ENCODE data around the gene ZBTB20. TPM values are rescaled to one million over a fixed set of nuclear protein-coding genes. Genes with fewer than 3 reads are reported as not detected.

The ZBTB20 gene
- polyA plus RNA-seq, 1 of the 3 experiments (the other 2 are of a cell fraction): 0.43 TPM

DNA sequence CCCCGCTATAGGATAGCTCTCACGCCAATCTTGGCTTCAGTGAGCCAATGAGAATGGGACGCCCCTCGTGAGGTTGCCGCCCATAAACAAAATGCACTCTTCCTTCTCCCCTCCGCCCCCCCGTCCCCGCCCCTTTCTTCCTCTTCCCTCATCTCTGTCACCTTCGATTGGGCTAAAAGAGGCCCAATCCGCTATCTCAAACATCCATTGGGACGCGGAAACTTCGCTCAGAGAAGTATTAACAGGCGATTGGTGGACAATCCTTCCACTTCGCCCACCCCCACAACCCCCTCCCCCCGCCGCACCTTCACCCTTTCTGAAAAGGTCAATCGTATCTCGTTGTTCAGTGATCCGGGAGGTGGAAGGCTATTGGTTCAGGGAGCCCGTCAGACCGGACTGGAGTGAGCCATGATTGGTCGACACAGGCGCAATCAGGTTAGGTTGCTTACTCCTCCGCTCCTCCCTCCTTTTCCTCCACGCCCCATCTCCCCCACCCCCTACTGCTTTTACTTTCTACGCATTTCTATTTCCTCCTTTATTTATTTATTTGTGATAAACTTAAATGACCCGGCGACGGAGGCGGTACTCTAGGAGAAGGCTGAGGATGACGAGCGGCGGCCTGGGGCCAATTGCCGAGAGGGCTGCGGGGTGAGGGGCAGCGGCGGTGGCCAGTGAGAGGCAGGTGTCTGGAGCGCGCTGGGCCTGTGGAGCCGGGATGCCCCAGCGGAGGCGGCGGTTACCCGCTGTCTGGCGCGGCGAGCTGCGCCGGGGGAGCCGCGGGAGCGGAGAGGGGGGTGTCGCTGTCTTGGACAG lies 447 bp upstream of the ZBTB20 start (continued):
- TF ChIP-seq, protein P1, sequence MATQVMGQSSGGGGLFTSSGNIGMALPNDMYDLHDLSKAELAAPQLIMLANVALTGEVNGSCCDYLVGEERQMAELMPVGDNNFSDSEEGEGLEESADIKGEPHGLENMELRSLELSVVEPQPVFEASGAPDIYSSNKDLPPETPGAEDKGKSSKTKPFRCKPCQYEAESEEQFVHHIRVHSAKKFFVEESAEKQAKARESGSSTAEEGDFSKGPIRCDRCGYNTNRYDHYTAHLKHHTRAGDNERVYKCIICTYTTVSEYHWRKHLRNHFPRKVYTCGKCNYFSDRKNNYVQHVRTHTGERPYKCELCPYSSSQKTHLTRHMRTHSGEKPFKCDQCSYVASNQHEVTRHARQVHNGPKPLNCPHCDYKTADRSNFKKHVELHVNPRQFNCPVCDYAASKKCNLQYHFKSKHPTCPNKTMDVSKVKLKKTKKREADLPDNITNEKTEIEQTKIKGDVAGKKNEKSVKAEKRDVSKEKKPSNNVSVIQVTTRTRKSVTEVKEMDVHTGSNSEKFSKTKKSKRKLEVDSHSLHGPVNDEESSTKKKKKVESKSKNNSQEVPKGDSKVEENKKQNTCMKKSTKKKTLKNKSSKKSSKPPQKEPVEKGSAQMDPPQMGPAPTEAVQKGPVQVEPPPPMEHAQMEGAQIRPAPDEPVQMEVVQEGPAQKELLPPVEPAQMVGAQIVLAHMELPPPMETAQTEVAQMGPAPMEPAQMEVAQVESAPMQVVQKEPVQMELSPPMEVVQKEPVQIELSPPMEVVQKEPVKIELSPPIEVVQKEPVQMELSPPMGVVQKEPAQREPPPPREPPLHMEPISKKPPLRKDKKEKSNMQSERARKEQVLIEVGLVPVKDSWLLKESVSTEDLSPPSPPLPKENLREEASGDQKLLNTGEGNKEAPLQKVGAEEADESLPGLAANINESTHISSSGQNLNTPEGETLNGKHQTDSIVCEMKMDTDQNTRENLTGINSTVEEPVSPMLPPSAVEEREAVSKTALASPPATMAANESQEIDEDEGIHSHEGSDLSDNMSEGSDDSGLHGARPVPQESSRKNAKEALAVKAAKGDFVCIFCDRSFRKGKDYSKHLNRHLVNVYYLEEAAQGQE (IDR thresholded peaks at IDR 0.05; ENCODE audit: low read depth, low read length): no peak
- peak; percentile 43; the same call in 1 of the 2 replicates for TF ChIP-seq RCOR1 (IDR thresholded peaks at IDR 0.05; ENCODE audit: low read length)

DNA sequence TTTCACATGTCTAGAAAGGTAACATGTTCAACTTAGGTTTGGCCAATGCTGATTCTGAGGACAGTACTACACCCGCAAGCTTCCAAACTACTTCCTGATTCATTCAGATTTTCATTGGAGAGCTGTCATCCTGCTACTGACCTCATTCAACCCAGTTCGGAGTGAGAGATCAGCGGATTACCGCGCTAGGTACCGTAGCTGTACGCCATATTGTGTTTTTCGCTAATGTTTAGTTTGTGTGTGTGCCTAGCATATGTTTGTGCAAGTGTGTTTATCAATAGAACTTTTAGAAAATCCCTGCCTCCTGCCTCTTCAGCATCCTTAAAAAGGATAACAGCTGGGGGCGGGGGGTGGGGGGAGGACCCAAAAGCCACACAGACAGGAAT lies 1.1 kb downstream of the ZBTB20 start:
- TF ChIP-seq, protein P2, sequence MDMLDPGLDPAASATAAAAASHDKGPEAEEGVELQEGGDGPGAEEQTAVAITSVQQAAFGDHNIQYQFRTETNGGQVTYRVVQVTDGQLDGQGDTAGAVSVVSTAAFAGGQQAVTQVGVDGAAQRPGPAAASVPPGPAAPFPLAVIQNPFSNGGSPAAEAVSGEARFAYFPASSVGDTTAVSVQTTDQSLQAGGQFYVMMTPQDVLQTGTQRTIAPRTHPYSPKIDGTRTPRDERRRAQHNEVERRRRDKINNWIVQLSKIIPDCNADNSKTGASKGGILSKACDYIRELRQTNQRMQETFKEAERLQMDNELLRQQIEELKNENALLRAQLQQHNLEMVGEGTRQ (IDR thresholded peaks at IDR 0.05; ENCODE audit: borderline replicate concordance, low read depth, low read length): no peak
- TF ChIP-seq POLR2AphosphoS5 (IDR thresholded peaks at IDR 0.05; ENCODE audit: low read depth, low read length): 0 out of 2 replicates have a peak, but pooled peaks have one; percentile 15
- TF ChIP-seq FOXJ3 (CRISPR knock-in tag; IDR thresholded peaks at IDR 0.05): no peak
- TF ChIP-seq MXI1 (IDR thresholded peaks at IDR 0.05; ENCODE audit: low read depth, low read length): peak; percentile 72; the same call in 1 of the 2 replicates
- TF ChIP-seq ELF1 (IDR thresholded peaks at IDR 0.05): peak; percentile 69
- peak; percentile 42 for TF ChIP-seq CHD2 (IDR thresholded peaks at IDR 0.05; ENCODE audit: low read length, partially characterized antibody)
- TF ChIP-seq RFX5 (IDR thresholded peaks at IDR 0.05; ENCODE audit: low read length): no peak
- TF ChIP-seq GATA2 (CRISPR knock-in tag; IDR thresholded peaks at IDR 0.05): no peak
- TF ChIP-seq EP300 (IDR thresholded peaks at IDR 0.05; ENCODE audit: borderline replicate concordance in 1 of 2, low read depth in 1 of 2, low read length in 1 of 2): no peak
- TF ChIP-seq YY1 (IDR thresholded peaks at IDR 0.05; ENCODE audit: low read depth): peak; percentile 76
- peak; percentile 87; the same call in 1 of the 2 replicates for TF ChIP-seq SIN3A (IDR thresholded peaks at IDR 0.05; ENCODE audit: borderline replicate concordance, low read depth, low read length)
- WGBS (ENCODE audit: low lambda C conversion rate): under 1% methylated on average over 9 of the region's 9 CpGs
- POLR2A ChIA-PET: interaction anchor here (0.7 to 3.0 kb wide), 6 partner anchors 45 to 1081 kb away, joined by 3 to 11 read pairs (median 4); no protein-coding TSS in a partner anchor
- peaks cover 17% of the 10 kb centered on the region for H3K79me2 ChIP-seq (ENCODE audit: insufficient read depth)
- CTCF ChIA-PET: interaction anchor here (0.9 to 2.1 kb wide), 6 partner anchors 10 to 666 kb away, joined by 3 to 15 read pairs (median 3); no protein-coding TSS in a partner anchor
- H4K20me1 ChIP-seq (ENCODE audit: insufficient read depth): no peaks in the 10 kb centered on the region
- peak; percentile 51 for DNase-seq
- no peaks in the 10 kb centered on the region for H3K9me3 ChIP-seq
- H3K9ac ChIP-seq: peak overlapping the region; percentile 98
- no peaks in the 10 kb centered on the region for H3K27me3 ChIP-seq (ENCODE audit: insufficient read depth)
- H3K4me2 ChIP-seq: peak overlapping the region; percentile 93
- no peaks in the 10 kb centered on the region for H3K9me2 ChIP-seq
- peaks cover 8 to 11% of the 10 kb centered on the region in 2 experiments; a peak in 2 of 4 replicates for H3K4me1 ChIP-seq (ENCODE audit: control insufficient read depth in 1 of 2, insufficient read depth in 2 of 2, low read depth in 1 of 2, low read length in 1 of 2)
- H3K4me3 ChIP-seq (ENCODE audit: low read depth in 2 of 2, low read length in 1 of 2): peak overlapping the region; percentile 85 to 86
- H3F3A ChIP-seq (replicated peaks; ENCODE audit: insufficient read depth): no peaks in the 10 kb centered on the region
- H3K36me3 ChIP-seq (replicated peaks in 1 of 2; ENCODE audit: control insufficient read depth in 1 of 2, insufficient read depth in 2 of 2, low read length in 1 of 2): peaks cover 2 to 4% of the 10 kb centered on the region in 2 experiments
- peak overlapping the region; percentile 87 for H2AFZ ChIP-seq (ENCODE audit: low read depth)
- H3K27ac ChIP-seq (ENCODE audit: low read depth in 2 of 2, low read length in 1 of 2): peak overlapping the region; percentile 92 to 95

Data from SK-N-SH (cell line).